Renal cortical epithelial cell (primary cell): ENCODE results near the gene MYOD1. TPM values are rescaled to one million over a fixed set of nuclear protein-coding genes. Genes with fewer than 3 reads are reported as not detected.

Source experiments
- DNase-seq: peaks from one replicate; pipeline ENCODE4 v3.0.0-alpha.2; 2011; ENCODE audit warnings: low read depth
- total RNA-seq: library from RNA; depleted of rRNA; stranded (reverse); fragments of >200 nt; gene quantifications from 2 replicates; pipeline ENCODE4 v1.2.3, GENCODE V29; 2014

Gene MYOD1
- total RNA-seq, 1 donor from 2014 or later: not detected

GRCh38 chr11:17771415-17771814 is 52.0 kb downstream of the MYOD1 start:
- DNase-seq: no peak

Other genes starting within 250 kb of the MYOD1 start
- not detected in 2 replicates for gene ABCC8, start 242.7 kb upstream of the MYOD1 start, total RNA-seq
- gene USH1C, start 175.2 kb upstream of the MYOD1 start, total RNA-seq: 3.2 and 5.9 TPM in 2 replicates
- gene OTOG, start 172.3 kb upstream of the MYOD1 start, total RNA-seq: not detected in 2 replicates
- gene KCNC1, start 15.2 kb downstream of the MYOD1 start, total RNA-seq: 0.05 TPM in 1 of 2 replicates, not detected in the other